Breast epithelium (tissue), 3 donors: ENCODE data around the gene SECTM1.

ENCODE experiments used
- POLR2A ChIP-seq: fragments of 450-650 bp; IDR thresholded peaks from one replicate; pipeline ENCODE4 v1.6.1; 2016; ENCODE audit warnings: antibody characterized with exemption, mild to moderate bottlenecking, moderate library complexity
- POLR2AphosphoS5 ChIP-seq, 3 donors: sonication (generic); formaldehyde crosslinking; IDR thresholded peaks; one replicate each; pipeline ENCODE4 v1.6.1; 2017; ENCODE audit warnings: antibody characterized with exemption in 3 of 3
- TF ChIP-seq, protein P1 (sequence below), 3 donors: fragments of 450-650 bp; IDR thresholded peaks; one replicate each; pipeline ENCODE4 v1.5.1; 2016 to 2017; ENCODE audit warnings: antibody characterized with exemption in 3 of 3, mild to moderate bottlenecking in 3 of 3, moderate library complexity in 3 of 3

DNA sequence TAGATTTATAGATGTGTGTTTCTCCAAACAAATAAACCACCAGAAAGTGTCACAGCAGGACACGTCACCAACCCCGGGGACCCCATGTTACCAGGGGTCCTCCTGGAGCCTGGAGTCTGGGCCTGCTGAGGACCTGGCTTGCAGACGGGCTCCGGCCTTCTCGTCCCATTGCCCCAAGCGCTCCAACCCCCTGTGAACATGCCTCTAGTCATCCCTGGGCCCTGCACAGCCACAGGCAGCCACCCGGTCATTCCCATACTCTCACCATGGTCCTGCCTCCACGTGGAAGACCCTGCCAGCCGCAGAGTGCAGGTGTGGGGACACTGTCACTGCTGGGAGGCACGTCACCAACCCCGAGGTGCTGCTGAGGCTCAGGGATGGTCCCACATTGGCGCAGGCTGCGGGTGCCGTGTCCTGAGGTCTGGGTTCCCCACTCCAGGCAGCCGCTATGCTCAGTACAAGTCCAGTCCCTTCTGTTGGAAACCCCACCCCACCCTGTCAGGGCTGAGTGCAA lies 4.5 kb downstream of the SECTM1 start:
- TF ChIP-seq POLR2A (no peak), POLR2AphosphoS5 (IDR thresholded peaks at IDR 0.05) (no peak)
- TF ChIP-seq, protein P1, sequence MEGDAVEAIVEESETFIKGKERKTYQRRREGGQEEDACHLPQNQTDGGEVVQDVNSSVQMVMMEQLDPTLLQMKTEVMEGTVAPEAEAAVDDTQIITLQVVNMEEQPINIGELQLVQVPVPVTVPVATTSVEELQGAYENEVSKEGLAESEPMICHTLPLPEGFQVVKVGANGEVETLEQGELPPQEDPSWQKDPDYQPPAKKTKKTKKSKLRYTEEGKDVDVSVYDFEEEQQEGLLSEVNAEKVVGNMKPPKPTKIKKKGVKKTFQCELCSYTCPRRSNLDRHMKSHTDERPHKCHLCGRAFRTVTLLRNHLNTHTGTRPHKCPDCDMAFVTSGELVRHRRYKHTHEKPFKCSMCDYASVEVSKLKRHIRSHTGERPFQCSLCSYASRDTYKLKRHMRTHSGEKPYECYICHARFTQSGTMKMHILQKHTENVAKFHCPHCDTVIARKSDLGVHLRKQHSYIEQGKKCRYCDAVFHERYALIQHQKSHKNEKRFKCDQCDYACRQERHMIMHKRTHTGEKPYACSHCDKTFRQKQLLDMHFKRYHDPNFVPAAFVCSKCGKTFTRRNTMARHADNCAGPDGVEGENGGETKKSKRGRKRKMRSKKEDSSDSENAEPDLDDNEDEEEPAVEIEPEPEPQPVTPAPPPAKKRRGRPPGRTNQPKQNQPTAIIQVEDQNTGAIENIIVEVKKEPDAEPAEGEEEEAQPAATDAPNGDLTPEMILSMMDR (IDR thresholded peaks at IDR 0.05): no peak
